HG02943 (cell line): ENCODE data around the gene AFF4.
"Not testable (repeated sequence)": the region's sequence is repeated elsewhere in the genome, so short reads cannot be mapped to it uniquely, and the experiment has no call there.

ENCODE experiments used
- ATAC-seq: cut with Tn5 transposase; IDR thresholded peaks from one replicate; pipeline ENCODE4 v1.9.1; 2021; ENCODE audit warnings: mild to moderate bottlenecking, low read depth, moderate library complexity; ENCODE audit not compliant: unreplicated experiment

AFF4 gene, protein sequence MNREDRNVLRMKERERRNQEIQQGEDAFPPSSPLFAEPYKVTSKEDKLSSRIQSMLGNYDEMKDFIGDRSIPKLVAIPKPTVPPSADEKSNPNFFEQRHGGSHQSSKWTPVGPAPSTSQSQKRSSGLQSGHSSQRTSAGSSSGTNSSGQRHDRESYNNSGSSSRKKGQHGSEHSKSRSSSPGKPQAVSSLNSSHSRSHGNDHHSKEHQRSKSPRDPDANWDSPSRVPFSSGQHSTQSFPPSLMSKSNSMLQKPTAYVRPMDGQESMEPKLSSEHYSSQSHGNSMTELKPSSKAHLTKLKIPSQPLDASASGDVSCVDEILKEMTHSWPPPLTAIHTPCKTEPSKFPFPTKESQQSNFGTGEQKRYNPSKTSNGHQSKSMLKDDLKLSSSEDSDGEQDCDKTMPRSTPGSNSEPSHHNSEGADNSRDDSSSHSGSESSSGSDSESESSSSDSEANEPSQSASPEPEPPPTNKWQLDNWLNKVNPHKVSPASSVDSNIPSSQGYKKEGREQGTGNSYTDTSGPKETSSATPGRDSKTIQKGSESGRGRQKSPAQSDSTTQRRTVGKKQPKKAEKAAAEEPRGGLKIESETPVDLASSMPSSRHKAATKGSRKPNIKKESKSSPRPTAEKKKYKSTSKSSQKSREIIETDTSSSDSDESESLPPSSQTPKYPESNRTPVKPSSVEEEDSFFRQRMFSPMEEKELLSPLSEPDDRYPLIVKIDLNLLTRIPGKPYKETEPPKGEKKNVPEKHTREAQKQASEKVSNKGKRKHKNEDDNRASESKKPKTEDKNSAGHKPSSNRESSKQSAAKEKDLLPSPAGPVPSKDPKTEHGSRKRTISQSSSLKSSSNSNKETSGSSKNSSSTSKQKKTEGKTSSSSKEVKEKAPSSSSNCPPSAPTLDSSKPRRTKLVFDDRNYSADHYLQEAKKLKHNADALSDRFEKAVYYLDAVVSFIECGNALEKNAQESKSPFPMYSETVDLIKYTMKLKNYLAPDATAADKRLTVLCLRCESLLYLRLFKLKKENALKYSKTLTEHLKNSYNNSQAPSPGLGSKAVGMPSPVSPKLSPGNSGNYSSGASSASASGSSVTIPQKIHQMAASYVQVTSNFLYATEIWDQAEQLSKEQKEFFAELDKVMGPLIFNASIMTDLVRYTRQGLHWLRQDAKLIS

DNA sequence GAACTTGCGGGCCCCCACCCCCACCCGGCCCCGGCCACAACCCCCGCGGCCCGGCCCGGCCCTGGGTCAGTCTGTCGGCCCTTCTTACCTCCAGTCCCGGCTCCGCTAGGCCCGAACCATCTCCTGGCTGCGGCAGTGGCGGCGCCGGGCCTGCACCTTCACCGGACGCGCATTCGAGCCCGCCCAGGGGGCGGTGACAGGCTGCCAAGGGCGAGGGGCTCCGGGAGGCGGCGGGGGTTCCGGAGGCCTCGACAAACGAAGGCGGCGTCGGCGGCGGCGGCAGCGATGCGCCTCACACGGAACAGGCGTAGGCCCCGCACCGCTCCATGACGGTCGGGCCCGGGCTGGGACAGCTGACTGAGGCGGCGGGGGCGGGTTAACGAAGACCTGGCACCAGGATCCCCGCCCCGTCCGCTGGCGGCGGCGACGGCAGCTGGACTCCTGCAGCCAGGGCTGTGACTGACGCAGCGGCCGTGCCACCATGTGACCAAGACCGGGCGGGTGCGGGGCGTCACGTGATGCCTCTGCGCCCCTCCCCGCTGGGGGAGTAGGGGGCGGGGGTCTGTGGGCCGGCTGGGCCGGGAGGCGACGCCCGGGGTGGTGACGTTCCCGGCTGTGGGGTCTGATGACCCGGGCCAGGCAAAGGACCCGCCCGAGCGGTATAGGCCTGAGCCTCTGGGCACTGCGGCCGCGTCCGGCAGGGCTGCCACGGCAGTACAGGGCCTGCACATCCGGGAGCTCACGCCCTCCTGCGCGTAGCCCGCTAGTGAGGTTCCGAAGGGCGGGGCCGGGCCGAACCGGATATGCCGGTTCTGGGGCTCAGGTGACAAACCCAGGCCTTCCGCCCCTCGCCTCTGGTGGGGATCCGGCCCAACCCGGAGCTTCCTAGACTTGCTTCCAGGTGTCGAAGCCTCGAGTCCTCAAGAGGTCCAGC lies at the start of gene AFF4:
Gene AFF4 (minus strand): TSS at position 464 of the 934 bp plus-strand sequence. CDS start 26,445 bp downstream, outside the sequence.
- peak; percentile 93 for ATAC-seq

DNA sequence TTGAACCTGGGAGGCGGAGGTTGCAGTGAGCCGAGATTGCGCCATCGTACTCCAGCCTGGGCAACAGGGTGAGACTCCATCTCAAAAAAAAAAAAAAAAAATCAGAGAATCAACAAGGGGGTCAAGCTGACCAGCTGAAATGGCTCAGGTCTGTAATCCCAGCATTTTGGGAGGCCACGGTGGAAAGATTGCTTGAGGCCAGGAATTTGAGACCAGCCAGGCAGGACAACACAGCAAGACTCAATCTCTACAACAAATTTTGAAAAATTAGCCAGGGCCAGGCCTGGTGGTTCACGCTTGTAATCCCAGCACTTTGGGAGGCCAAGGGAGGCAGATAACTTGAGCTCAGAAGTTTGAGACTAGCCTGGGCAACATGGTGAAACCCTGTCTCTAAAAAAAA lies 45.0 kb upstream of the AFF4 start:
- not testable (repeated sequence) for ATAC-seq

GRCh38 chr5:133006653-133007052 lies 43.2 kb upstream of the AFF4 start:
- no peak for ATAC-seq

DNA sequence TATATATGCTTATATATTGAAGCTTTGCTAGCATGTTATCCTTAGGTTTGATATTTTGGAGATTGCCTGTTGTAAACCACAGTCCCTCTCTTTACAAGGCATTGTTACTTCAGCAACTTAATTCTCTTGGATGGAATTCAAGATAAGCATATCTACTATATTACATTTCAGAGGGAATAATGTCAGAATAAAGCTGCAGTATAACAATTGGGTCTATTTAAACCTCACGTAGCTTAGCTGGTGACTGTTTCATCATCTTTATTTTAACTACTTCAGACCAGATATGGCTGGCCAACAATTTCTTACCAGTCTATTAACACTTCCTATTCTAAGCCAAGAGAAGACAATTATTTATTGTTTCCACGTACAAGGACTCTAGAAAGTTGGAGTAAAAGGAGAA lies 35.8 kb upstream of the AFF4 start:
- no peak for ATAC-seq

DNA sequence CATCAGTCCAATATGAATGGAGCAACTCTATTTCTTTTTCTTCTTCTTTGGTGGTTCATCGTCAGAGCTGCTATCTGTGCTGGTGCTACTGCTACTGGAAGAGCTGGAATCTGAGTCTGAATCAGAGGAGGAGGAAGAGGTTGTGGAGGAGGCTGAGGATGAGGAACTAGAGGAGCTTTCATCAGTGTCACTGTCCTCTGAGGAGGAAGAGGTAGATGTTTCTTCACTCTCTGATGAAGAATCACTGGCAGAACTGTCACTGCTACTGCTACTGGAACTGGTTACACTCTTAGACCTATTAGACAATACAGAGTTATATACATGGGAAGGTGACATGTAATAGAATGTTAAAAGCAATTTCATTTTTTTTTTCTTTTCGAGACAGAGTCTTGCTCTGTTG lies 35.1 kb upstream of the AFF4 start:
- ATAC-seq, result no peak

GRCh38 chr5:132996307-132996706 lies 32.9 kb upstream of the AFF4 start:
- ATAC-seq, result no peak

GRCh38 chr5:132987531-132988408 lies 24.3 kb upstream of the AFF4 start:
- no peak for ATAC-seq

DNA sequence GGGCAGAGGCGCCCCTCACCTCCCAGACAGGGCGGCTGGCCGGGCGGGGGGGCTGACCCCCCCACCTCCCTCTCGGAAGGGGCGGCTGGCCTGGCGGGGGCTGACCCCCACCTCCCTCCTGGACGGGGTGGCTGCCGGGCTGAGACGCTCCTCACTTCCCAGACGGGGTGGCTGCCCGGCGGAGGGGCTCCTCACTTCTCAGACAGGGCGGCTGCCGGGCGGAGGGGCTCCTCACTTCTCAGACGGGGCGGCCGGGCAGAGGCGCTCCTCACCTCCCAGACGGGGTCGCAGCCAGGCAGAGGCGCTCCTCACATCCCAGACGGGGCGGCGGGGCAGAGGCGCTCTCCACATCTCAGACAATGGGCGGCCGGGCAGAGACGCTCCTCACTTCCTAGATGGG lies 19.5 kb upstream of the AFF4 start:
- not testable (repeated sequence) for ATAC-seq

GRCh38 chr5:132981288-132981687 lies 17.9 kb upstream of the AFF4 start:
- ATAC-seq, result no peak

DNA sequence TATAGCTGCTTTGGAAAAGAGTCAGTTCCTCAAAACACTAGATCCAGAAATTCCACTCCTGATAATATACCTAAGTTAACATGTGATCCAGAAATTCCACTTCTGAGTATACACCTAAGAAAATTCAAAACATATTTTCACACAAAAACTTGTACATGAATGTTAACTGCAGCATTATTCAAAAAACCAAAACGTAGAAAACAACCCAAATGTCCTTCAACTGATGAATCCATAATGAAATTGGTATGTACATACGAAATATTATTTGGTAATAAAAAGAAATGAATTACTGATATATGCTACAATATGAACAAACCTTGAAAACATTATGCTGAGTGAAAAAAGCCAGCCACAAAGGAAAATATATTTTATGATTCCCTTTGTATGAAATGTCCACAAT lies 16.5 kb upstream of the AFF4 start:
- no peak for ATAC-seq

DNA sequence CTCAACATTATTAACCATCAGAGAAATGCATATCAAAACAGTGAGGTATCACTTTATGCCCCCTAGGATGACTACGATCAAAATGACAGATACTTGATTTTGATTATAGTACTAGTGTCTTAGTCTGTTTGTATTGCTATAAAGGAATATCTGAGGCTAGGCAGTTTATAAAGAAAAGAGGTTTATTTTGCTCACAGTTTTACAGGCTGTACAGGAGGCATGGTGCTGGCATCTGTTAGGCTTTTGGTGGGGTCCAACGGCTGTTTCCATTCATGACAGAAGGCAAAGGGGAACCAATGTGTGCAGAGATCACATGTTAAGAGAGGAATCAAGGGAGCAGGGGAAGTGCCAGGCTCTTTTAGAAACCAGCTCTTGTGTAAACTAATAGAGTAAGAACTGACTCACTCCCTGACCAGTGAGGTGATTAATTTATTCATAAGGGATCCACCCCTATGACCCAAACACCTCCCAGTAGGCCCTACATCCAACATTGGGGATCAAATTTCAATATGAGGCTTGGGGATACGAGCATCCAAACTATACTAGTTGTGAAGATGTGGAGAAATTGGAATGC lies 16.0 kb upstream of the AFF4 start:
- no peak for ATAC-seq

GRCh38 chr5:132976852-132977251 lies 13.4 kb upstream of the AFF4 start:
- no peak for ATAC-seq

DNA sequence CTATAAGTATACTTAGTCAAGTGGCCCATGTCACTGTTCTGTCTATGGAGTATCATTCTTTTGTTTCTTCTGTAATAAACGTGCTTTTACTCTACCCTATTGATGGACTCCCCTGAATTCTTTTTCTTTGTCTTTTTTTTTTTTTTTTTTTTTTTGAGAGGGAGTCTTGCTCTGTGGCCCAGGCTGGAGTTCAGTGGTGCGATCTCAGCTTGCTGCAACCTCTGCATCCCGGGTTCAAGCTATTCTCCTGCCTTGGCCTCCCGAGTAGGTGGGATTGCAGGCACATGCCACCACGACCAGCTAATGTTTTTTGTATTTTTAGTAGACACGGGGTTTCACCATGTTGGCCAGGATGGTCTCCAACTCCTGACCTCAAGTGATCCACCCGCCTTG lies 9.0 kb upstream of the AFF4 start:
- ATAC-seq, result not testable (repeated sequence)

GRCh38 chr5:132971483-132972435 lies 8.3 kb upstream of the AFF4 start:
- no peak for ATAC-seq

DNA sequence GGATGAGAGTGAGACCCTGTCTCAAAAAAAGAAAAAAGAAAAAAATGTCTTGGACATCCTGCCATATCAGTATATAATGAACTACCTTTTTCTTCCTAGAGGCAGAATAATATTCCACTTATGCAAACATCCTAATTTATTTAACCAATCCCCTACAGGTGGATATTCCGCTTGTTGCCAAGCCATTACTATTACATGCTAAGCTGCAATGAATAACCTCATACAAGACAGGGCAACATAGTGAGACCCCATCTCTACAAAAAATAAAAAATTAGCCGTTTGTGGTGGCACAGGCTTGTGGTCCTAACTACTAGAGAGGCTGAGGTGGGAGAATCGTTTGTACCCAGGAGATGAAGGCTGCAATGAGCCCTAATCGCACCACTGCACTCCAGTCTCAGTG lies 1.7 kb upstream of the AFF4 start:
- no peak for ATAC-seq

DNA sequence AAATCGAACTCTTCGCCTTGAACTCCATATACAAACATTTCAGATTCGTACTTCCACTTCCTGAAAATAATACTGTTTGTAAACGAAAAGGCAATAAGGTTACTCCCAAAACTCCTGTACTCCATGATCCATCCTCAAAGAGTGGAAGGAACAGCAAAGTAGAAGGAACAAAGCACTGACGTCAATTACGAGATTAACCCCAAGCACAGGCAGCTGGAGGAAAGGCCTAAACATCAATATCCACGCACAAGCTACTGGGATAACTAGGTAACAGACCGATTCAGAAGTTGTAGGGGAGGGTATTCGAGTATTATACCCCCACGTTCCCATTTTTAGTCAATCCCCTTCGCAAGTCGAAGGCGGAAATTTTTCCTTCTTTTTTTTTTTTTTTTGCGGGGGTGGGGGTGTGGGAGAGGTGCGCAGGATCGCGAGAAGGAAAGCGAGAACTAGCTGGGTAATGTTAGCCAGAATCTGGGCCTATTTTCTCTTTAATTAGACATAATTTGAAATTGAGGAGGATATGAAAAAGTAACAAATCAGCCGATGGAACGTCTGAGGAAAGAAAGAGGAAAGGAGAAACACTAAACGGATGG lies 909 bp downstream of the AFF4 start:
- ATAC-seq, result no peak

DNA sequence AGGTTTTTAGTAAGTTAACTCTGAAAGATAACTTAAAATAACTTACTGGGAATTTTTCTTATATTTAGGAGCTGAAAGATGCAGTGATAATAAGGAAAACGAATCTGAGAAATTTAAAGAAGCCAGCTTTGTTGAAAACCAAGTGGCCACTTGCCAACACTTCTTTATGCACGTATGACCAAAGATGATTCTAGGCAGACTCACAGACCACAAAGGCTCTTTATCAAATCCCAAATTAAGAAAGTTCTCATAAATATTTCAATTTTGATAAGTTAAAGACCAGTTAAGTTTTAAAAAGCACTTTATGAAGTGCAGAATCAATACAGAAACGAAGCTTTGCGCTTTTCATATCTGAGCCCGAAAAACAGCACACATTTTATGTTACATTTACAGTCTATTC lies 1.5 kb downstream of the AFF4 start:
- no peak for ATAC-seq
